Heart right ventricle (tissue), 16 donors: Measurements from ENCODE around the gene ULK2. TPM values are rescaled to one million over a fixed set of nuclear protein-coding genes. Genes with fewer than 3 reads are reported as not detected.

Experiments used
- ATAC-seq, 8 donors: fragments of 200-7000 bp; cut with Tn5 transposase; one replicate each; pipeline ENCODE4 v1.9.1; 2020; ENCODE audit warnings: mild to moderate bottlenecking in 8 of 8, moderate library complexity in 8 of 8, moderate number of reproducible peaks in 1 of 8
- DNase-seq, 2 donors: peaks; one replicate each; pipeline ENCODE4 v3.0.0-alpha.2; 2020
- H3K27ac ChIP-seq, 10 donors: fragments of 200-600 bp; sonication (generic) in 2 of 10; one replicate each; pipeline versions ENCODE4 v1.5.0 to v1.8.0; 2020 to 2022; ENCODE audit warnings: mild to moderate bottlenecking in 3 of 10
- H3K27me3 ChIP-seq, 7 donors: fragments of 200-600 bp; one replicate each; pipeline ENCODE4 v1.8.0; 2021 to 2022; ENCODE audit warnings: mild to moderate bottlenecking in 2 of 7
- H3K36me3 ChIP-seq, 9 donors: fragments of 200-600 bp; sonication (generic) in 1 of 9; one replicate each; pipeline versions ENCODE4 v1.5.0 to v1.8.0; 2020 to 2022; ENCODE audit warnings: mild to moderate bottlenecking in 2 of 9
- H3K4me1 ChIP-seq, 9 donors: fragments of 200-600 bp; sonication (generic) in 1 of 9; one replicate each; pipeline versions ENCODE4 v1.5.0 to v1.8.0; 2020 to 2022; ENCODE audit warnings: mild to moderate bottlenecking in 4 of 9
- H3K4me3 ChIP-seq, 10 donors: fragments of 200-600 bp; sonication (generic) in 2 of 10; one replicate each; pipeline versions ENCODE4 v1.5.0 to v1.8.0; 2020 to 2022; ENCODE audit warnings: mild to moderate bottlenecking in 7 of 10, moderate library complexity in 2 of 10
- H3K9me3 ChIP-seq, 11 donors: fragments of 200-600 bp in 10 of 11; sonication (generic) in 2 of 11; one replicate each; pipeline versions ENCODE4 v1.5.0 to v1.8.0; 2013 to 2022; ENCODE audit warnings: mild to moderate bottlenecking in 2 of 11, control low read depth in 1 of 11, moderate library complexity in 1 of 11
- WGBS, 2 donors: extraction: QIAGEN DNeasy Blood & Tissue Kit; methylation state at CpG; one replicate each; pipeline ENCODE4 v1.1.7; 2013; ENCODE audit warnings: inconsistent platforms in 1 of 2; 5-methylcytosine and 5-hydroxymethylcytosine counted together
- intact Hi-C, 10 donors: fragments of 100-400 bp; cut with DNase I; formaldehyde crosslinking; loops; one replicate each; pipeline versions ENCODE4 v1.11.1 to v1.14.2; 2022
- polyA plus RNA-seq, 2 donors: library from polyadenylated mRNA; stranded (reverse); fragments of 200-250 nt; gene quantifications; one replicate each; pipeline ENCODE4 v1.2.3, GENCODE V29; 2013
- total RNA-seq, 10 donors: library from RNA; stranded (reverse); fragmentation: NEBNext Ultra II Directional in 3 of 10; extraction: Animal tissue kit (Norgen Biotek cat#: 25700) in 3 of 10; gene quantifications; one replicate each; pipeline versions ENCODE4 v1.2.1 to v1.2.4, GENCODE V29; 2021 to 2023
- TF ChIP-seq, protein P1 (sequence below), 9 donors: fragments of 200-600 bp; sonication (generic) in 2 of 9; IDR thresholded peaks; one replicate each; pipeline versions ENCODE4 v1.5.0 to v1.8.0; 2021 to 2022; ENCODE audit warnings: antibody characterized with exemption in 9 of 9, mild to moderate bottlenecking in 5 of 9, moderate library complexity in 1 of 9
- donor health status: Arrhythmogenic right ventricular cardiomyopathy.
- donor health status: ischemic (EF 13 %, LVEDD 7.1; RV severe dilation, severe dysfunction).
- donor health status: healthy with polysubstance abuse.
- donor health status: DM: no; HTN: yes; CAD: no.
- donor health status: DM: no; HTN: no; CAD: no.
- donor health status: ischemic (EF 25% LVEDD 6.9; RV normal size, moderate dysfunction).
- donor health status: ischemic (EF 25% LVEDD 5.7; RV mildly dilated, moderate dysfunction).
- donor health status: healthy.
- donor health status: DM: yes; HTN: yes; CAD: no.
- donor health status: Ischemic cardiomyopathy.
- donor health status: ischemic (EF 35%, LVEDD 5.7; RV mildly dilated, moderate dysfunction).
- donor health status: nonischemic (EF 11% LVEDD 7.7; RV severe dilation, severe dysfunction).
- donor health status: DM: yes; HTN: yes; CAD: no.
- donor health status: PGD.
- donor health status: ischemic (EF 29% LVEDD 5.4; RV normal size, mild dysfunction).
- donor health status: nonischemic (EF 23%, LVEDD 6.1; RV moderate dilation, normal function).

Gene ULK2
- total and polyA plus RNA-seq, 12 donors, result 2.9 to 23.7 (median 16.7) TPM

DNA sequence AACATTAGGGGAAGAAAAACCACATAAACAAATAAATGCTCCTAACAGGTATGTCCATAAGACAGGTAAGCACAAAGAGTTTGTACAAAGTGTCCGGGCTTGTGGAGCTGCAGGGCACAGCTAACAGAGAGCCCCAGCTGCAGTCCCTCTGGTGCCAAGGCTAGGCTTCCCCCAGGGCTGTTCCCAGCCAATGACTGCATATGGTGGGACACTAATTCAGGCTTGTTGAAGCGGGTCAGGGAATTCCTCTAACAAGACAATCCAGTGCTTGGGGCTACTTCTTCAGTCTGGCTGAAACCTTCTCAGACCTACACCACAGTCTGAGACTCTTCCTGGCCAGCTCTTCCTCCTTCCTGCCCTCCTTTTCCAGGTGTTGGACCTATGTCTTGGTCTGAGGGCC is 67.9 kb downstream of the ULK2 start:
- ATAC-seq, result no peak
- no peak overlapping the region for H3K4me3 ChIP-seq
- no peak for DNase-seq
- no peaks in the 10 kb centered on the region for H3K4me1 ChIP-seq
- H3K27me3 ChIP-seq, result no peaks in the 10 kb centered on the region
- TF ChIP-seq, protein P1, sequence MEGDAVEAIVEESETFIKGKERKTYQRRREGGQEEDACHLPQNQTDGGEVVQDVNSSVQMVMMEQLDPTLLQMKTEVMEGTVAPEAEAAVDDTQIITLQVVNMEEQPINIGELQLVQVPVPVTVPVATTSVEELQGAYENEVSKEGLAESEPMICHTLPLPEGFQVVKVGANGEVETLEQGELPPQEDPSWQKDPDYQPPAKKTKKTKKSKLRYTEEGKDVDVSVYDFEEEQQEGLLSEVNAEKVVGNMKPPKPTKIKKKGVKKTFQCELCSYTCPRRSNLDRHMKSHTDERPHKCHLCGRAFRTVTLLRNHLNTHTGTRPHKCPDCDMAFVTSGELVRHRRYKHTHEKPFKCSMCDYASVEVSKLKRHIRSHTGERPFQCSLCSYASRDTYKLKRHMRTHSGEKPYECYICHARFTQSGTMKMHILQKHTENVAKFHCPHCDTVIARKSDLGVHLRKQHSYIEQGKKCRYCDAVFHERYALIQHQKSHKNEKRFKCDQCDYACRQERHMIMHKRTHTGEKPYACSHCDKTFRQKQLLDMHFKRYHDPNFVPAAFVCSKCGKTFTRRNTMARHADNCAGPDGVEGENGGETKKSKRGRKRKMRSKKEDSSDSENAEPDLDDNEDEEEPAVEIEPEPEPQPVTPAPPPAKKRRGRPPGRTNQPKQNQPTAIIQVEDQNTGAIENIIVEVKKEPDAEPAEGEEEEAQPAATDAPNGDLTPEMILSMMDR (IDR thresholded peaks at IDR 0.05), result no peak
- H3K27ac ChIP-seq, result no peak overlapping the region
- WGBS, 2 donors, result 97% methylated on average over 2 of the region's 2 CpGs
- H3K9me3 ChIP-seq, result peaks cover 0 to 17% (median 0%) of the 10 kb centered on the region in 11 donors
- intact Hi-C loops, result no loop called here
- H3K36me3 ChIP-seq, result peaks cover 0 to 100% (median 53%) of the 10 kb centered on the region in 9 donors

DNA sequence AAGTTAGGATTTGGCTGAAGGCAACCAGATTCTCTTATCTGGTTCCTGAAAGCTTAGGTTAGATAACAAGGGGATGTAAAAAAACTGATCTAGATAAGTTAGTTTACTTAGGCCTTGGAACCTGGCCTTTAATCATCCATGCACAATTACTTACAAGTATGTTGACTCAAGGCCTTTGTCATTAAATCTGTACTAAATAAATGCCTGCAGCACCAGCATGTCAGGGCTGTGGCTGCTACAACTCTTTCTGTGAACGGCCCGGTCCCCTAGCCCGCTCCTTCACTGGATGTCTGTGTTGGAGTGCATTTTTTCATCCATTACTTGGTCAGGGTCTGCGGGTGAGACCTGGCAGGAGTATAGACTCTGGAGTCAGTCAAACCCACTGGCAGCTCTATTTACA is 71.3 kb downstream of the ULK2 start:
- 97 to 99% methylated on average over 4 of the region's 4 CpGs for WGBS, 2 donors

DNA sequence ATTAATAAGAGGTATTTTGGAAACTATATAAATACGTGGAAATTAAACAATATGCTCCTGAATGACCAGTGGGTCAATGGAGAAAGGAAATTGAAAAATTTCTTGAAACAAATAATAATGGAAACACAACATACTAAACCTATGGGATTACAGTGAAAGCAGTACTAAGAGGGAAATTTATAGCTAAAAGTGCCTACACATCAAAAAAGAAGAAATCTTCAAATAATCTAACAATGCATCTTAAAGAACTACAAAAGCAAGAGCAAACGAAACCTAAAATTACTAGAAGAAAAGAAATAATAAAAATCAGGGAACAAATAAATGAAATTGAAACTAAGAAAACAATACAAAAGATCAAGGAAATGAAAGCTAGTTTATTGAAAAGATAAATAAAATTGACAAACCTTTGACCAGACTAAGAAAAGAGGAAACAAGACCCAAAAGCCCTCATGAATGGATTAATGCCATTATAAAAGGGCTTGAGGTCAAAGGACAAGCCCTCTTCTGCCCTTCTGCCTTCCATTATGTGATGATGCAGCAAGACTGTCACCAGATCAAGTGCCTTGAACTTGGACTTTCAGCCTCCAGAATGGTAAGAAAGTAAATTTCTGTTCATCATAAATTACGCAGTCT is 75.7 kb downstream of the ULK2 start:
- H3K4me1 ChIP-seq, result no peaks in the 10 kb centered on the region
- TF ChIP-seq, protein P1 (IDR thresholded peaks at IDR 0.05), result no peak
- intact Hi-C loops, result no loop called here
- 96% methylated on average over 3 of the region's 3 CpGs for WGBS, 2 donors
- ATAC-seq (no peak), DNase-seq (no peak)
- H3K4me3 ChIP-seq, result no peak overlapping the region
- H3K27me3 ChIP-seq, result no peaks in the 10 kb centered on the region
- peaks cover 0 to 100% (median 55%) of the 10 kb centered on the region in 9 donors for H3K36me3 ChIP-seq
- H3K27ac ChIP-seq, result no peak overlapping the region
- H3K9me3 ChIP-seq, result peaks cover 0 to 29% (median 3%) of the 10 kb centered on the region in 11 donors

More for the DNA sequence above, 71.3 kb downstream of the ULK2 start:
- DNase-seq (no peak), ATAC-seq (no peak)
- Histone ChIP-seq H3K9me3 (peaks cover 0 to 31% (median 3%) of the 10 kb centered on the region in 11 donors), H3K4me1 (no peaks in the 10 kb centered on the region), H3K36me3 (peaks cover 0 to 100% (median 59%) of the 10 kb centered on the region in 9 donors), H3K4me3 (no peak overlapping the region), H3K27ac (no peak overlapping the region), H3K27me3 (no peaks in the 10 kb centered on the region)
- TF ChIP-seq, protein P1 (IDR thresholded peaks at IDR 0.05), result no peak
- intact Hi-C loops, result no loop called here

DNA sequence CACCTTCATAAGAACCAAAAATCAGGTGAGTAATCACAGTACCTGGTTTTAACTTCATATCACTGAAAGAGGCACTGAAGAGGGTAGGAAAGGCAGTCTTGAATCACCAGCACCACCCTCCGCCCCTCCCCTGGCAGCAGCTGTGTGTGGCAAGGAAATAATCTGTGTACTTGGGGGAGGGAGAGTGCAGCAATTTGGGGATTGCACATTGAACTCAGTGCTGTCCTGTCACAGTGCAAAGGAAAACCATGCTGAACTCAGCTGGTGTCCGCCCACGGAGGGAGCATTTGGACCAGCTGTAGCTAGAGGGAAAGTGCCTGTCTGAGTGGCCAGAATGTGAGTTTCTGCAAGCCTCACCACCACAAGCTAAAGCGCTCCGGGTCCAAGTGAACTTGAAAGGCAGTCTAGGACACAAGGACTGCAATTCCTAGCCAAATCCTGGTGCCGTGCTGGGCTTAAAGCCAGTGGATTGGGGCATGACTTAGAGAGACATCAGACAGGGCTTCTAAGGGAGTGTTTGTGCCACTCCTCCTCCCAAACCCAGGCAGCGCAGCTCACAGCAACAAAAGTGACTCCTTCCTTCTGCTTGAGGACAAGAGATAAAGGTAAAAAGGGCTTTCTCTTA is 79.9 kb downstream of the ULK2 start:
- H3K36me3 ChIP-seq, result peaks cover 0 to 92% (median 18%) of the 10 kb centered on the region in 9 donors

More for the DNA sequence above, 79.9 kb downstream of the ULK2 start:
- TF ChIP-seq, protein P1 (IDR thresholded peaks at IDR 0.05), result no peak
- 88 to 91% methylated on average over 7 of the region's 7 CpGs for WGBS, 2 donors
- Histone ChIP-seq H3K4me3 (no peak overlapping the region), H3K4me1 (no peaks in the 10 kb centered on the region), H3K27ac (no peak overlapping the region), H3K27me3 (no peaks in the 10 kb centered on the region), H3K9me3 (no peaks in the 10 kb centered on the region)
- DNase-seq (no peak), ATAC-seq (no peak)
- intact Hi-C loops, result no loop called here
